Spleen (tissue), 11 donors: ENCODE measurements around the gene SCIMP. TPM values are rescaled to one million over a fixed set of nuclear protein-coding genes. Genes with fewer than 3 reads are reported as not detected.
"Not testable (repeated sequence)": the region's sequence is repeated elsewhere in the genome, so short reads cannot be mapped to it uniquely, and the experiment has no call there.

Experiments
- DNase-seq: peaks from one replicate; pipeline ENCODE4 v3.0.0-alpha.2; 2020
- H3K27ac ChIP-seq, 8 donors: fragments of 200-600 bp; sonication (generic) in 7 of 8; 1 replicate in 4 of 8; 2 replicates in 4 of 8; pipeline versions ENCODE4 v1.5.0 to v1.8.0; 2016 to 2021; ENCODE audit warnings: inconsistent platforms in 4 of 8, mild to moderate bottlenecking in 4 of 8, moderate library complexity in 1 of 8
- H3K27me3 ChIP-seq, 7 donors: fragments of 200-600 bp; sonication (generic) in 6 of 7; replicated peaks in 1 of 7; 1 replicate in 4 of 7; 2 replicates in 3 of 7; pipeline versions ENCODE4 v1.5.0 to v1.8.0; 2016 to 2021; ENCODE audit warnings: inconsistent platforms in 3 of 7, mild to moderate bottlenecking in 1 of 7
- H3K36me3 ChIP-seq, 6 donors: fragments of 200-600 bp; sonication (generic) in 5 of 6; 1 replicate in 4 of 6; 2 replicates in 2 of 6; pipeline versions ENCODE4 v1.5.0 to v1.8.0; 2016 to 2021; ENCODE audit warnings: inconsistent platforms in 2 of 6
- H3K4me1 ChIP-seq, 6 donors: fragments of 200-600 bp; sonication (generic) in 5 of 6; 1 replicate in 3 of 6; 2 replicates in 3 of 6; pipeline versions ENCODE4 v1.5.0 to v1.8.0; 2016 to 2021; ENCODE audit warnings: inconsistent platforms in 3 of 6
- H3K4me3 ChIP-seq, 8 donors: fragments of 200-600 bp; sonication (generic) in 7 of 8; 1 replicate in 4 of 8; 2 replicates in 4 of 8; pipeline versions ENCODE4 v1.5.0 to v1.8.0; 2016 to 2021; ENCODE audit warnings: inconsistent platforms in 4 of 8, mild to moderate bottlenecking in 4 of 8, moderate library complexity in 2 of 8
- H3K9me3 ChIP-seq, 8 donors: fragments of 200-600 bp; sonication (generic) in 7 of 8; 1 replicate in 4 of 8; 2 replicates in 4 of 8; pipeline versions ENCODE4 v1.5.0 to v1.8.0; 2016 to 2021; ENCODE audit warnings: inconsistent platforms in 4 of 8
- POLR2A ChIP-seq, 3 donors: fragments of 450-650 bp; IDR thresholded peaks; one replicate each; pipeline ENCODE4 v1.5.1; 2017; ENCODE audit warnings: antibody characterized with exemption in 3 of 3, mild to moderate bottlenecking in 1 of 3
- POLR2AphosphoS5 ChIP-seq, 3 donors: sonication (generic); formaldehyde crosslinking; IDR thresholded peaks; one replicate each; pipeline ENCODE4 v1.5.1; 2017; ENCODE audit warnings: antibody characterized with exemption in 3 of 3
- WGBS, 5 donors: extraction: QIAGEN DNeasy Blood & Tissue Kit in 3 of 5; methylation state at CpG; one replicate each; pipeline versions ENCODE4 v1.1.5 to v1.1.7; 2013 to 2018; 5-methylcytosine and 5-hydroxymethylcytosine counted together
- intact Hi-C: fragments of 100-400 bp; cut with DNase I; formaldehyde crosslinking; loops from one replicate; pipeline ENCODE4 v1.15.0; 2023; ENCODE audit warnings: low total_unique reads
- polyA plus RNA-seq, 3 donors: library from polyadenylated mRNA; stranded (reverse); fragments of 200-250 nt; gene quantifications; one replicate each; pipeline ENCODE4 v1.2.1, GENCODE V29; 2013
- total RNA-seq, 7 donors: library from RNA; depleted of rRNA in 3 of 7; stranded (reverse); fragments of >200 nt in 3 of 7; fragmentation: NEBNext Ultra II Directional in 4 of 7; extraction: Animal tissue kit (Norgen Biotek cat#: 25700) in 4 of 7; gene quantifications; one replicate each; pipeline versions ENCODE4 v1.1.0 to v1.2.1, GENCODE V29; 2016 to 2021
- TF ChIP-seq, protein P1 (sequence below), 11 experiments: fragments of 200-600 bp in 7 of 11; fragments of 450-650 bp in 4 of 11; sonication (generic) in 4 of 11; IDR thresholded peaks in 8 of 11; conservative IDR thresholded peaks in 3 of 11; 1 replicate in 7 of 11; 2 replicates in 4 of 11; pipeline versions ENCODE4 v1.4.0 to v1.8.0; 2016 to 2021; ENCODE audit warnings: antibody characterized with exemption in 11 of 11, inconsistent platforms in 4 of 11, mild to moderate bottlenecking in 1 of 11
- donor health status: healthy with polysubstance abuse.
- donor health status: DM: no; HTN: no; CAD: no; lungs with moderate emphysema.
- donor health status: DM: no; HTN: no; CAD: no.
- donor health status: Bipolar disorder and iron deficiency.
- donor health status: healthy.
- donor health status: DM: no; HTN: no; CAD: no.
- donor health status: DM: yes; HTN: yes; CAD: no.

Gene SCIMP
- total and polyA plus RNA-seq, 10 donors: 18.9 to 102 (median 77.5) TPM

- Histone ChIP-seq H3K4me3 (no peak overlapping the region), H3K4me1 (peaks cover 0 to 28% (median 3%) of the 10 kb centered on the region in 6 donors), H3K36me3 (no peaks in the 10 kb centered on the region), H3K9me3 (no peaks in the 10 kb centered on the region), H3K27me3 (no peaks in the 10 kb centered on the region), H3K27ac (no peak overlapping the region)
- 32 to 48% (median 36%) methylated on average over 6 of the region's 6 CpGs for WGBS, 5 donors
- intact Hi-C loops: no loop called here
- DNase-seq: no peak
- TF ChIP-seq POLR2AphosphoS5 (IDR thresholded peaks at IDR 0.05) (no peak), POLR2A (IDR thresholded peaks at IDR 0.05) (no peak)
- TF ChIP-seq, protein P1, sequence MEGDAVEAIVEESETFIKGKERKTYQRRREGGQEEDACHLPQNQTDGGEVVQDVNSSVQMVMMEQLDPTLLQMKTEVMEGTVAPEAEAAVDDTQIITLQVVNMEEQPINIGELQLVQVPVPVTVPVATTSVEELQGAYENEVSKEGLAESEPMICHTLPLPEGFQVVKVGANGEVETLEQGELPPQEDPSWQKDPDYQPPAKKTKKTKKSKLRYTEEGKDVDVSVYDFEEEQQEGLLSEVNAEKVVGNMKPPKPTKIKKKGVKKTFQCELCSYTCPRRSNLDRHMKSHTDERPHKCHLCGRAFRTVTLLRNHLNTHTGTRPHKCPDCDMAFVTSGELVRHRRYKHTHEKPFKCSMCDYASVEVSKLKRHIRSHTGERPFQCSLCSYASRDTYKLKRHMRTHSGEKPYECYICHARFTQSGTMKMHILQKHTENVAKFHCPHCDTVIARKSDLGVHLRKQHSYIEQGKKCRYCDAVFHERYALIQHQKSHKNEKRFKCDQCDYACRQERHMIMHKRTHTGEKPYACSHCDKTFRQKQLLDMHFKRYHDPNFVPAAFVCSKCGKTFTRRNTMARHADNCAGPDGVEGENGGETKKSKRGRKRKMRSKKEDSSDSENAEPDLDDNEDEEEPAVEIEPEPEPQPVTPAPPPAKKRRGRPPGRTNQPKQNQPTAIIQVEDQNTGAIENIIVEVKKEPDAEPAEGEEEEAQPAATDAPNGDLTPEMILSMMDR (IDR thresholded peaks at IDR 0.05 in 8 of 11, conservative IDR thresholded peaks at IDR 0.05 in 3 of 11): no peak
Observed at GRCh38 chr17:5164436-5164835, 70.2 kb downstream of the SCIMP start.

- H3K4me3 ChIP-seq, H3K36me3 ChIP-seq, H3K9me3 ChIP-seq, intact Hi-C loops, DNase-seq: not testable (repeated sequence)
- Histone ChIP-seq H3K27me3 (peaks cover 0 to 14% (median 0%) of the 10 kb centered on the region in 7 donors), H3K27ac (peak overlapping the region in 1 of 8 donors; percentile 26), H3K4me1 (peaks cover 0 to 18% (median 3%) of the 10 kb centered on the region in 6 donors)
- 68 to 83% (median 72%) methylated on average over 3 of the region's 3 CpGs for WGBS, 5 donors
Observed at GRCh38 chr17:5161793-5162192, 72.9 kb downstream of the SCIMP start.

DNA sequence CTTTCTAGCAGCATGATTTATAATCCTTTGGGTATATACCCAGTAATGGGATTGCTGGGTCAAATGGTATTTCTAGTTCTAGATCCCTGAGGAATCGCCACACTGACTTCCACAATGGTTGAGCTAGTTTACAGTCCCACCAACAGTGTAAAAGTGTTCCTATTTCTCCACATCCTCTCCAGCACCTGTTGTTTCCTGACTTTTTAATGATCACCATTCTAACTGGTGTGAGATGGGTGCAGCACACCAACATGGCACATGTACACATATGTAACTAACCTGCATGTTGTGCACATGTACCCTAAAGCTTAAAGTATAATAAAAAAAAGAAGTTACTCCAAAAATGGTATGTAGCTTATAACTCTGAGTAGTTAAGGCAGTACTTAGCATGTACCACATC, 74.0 kb downstream of the SCIMP start:
- H3K4me1 ChIP-seq, H3K27ac ChIP-seq, DNase-seq, H3K36me3 ChIP-seq, H3K9me3 ChIP-seq, H3K4me3 ChIP-seq, intact Hi-C loops: not testable (repeated sequence)
- H3K27me3 ChIP-seq: peaks cover 0 to 14% (median 0%) of the 10 kb centered on the region in 7 donors
- 89 to 100% (median 100%) methylated on average over 1 of the region's 1 CpG; no CpG with 5 or more reads in 1 of the 5 donors for WGBS, 5 donors

Other genes starting within 250 kb of the SCIMP start
- gene CAMTA2, start 247.2 kb downstream of the SCIMP start, total RNA-seq: 10 to 100 TPM; 36.6 to 78.0 (median 51.0) TPM
- gene CAMTA2, start 247.2 kb downstream of the SCIMP start, polyA plus RNA-seq: 10 to 100 TPM; 21.3 to 79.8 (median 45.2) TPM
- 1 to 10 TPM; 1.1 to 2.1 (median 1.6) TPM for gene INCA1, start 237.3 kb downstream of the SCIMP start, total RNA-seq
- gene INCA1, start 237.3 kb downstream of the SCIMP start, polyA plus RNA-seq: 1 to 10 TPM; 2.4 to 5.8 (median 3.2) TPM
- gene KIF1C, start 236.9 kb downstream of the SCIMP start, total RNA-seq: 100 to 1,000 TPM in 2 of 7 donors, 10 to 100 TPM in 5; 47.5 to 141 (median 79.7) TPM
- gene KIF1C, start 236.9 kb downstream of the SCIMP start, polyA plus RNA-seq: 10 to 100 TPM; 11.9 to 41.4 (median 12.0) TPM
- gene SLC52A1, start 199.4 kb downstream of the SCIMP start, total RNA-seq: 1 to 10 TPM in 1 of 7 donors, under 1 TPM in 6; 0.34 to 2.0 (median 0.72) TPM
- under 1 TPM; 0.06 to 0.19 (median 0.11) TPM for gene SLC52A1, start 199.4 kb downstream of the SCIMP start, polyA plus RNA-seq
- 10 to 100 TPM in 2 of 7 donors, 1 to 10 TPM in 5; 6.4 to 10.4 (median 9.0) TPM for gene ZFP3, start 156.4 kb downstream of the SCIMP start, total RNA-seq
- gene ZFP3, start 156.4 kb downstream of the SCIMP start, polyA plus RNA-seq: 1 to 10 TPM; 2.8 to 3.6 (median 3.2) TPM
- 10 to 100 TPM in 4 of 7 donors, 1 to 10 TPM in 3; 5.6 to 11.4 (median 10.6) TPM for gene ZNF232, start 123.0 kb downstream of the SCIMP start, total RNA-seq
- 10 to 100 TPM in 1 of 3 donors, 1 to 10 TPM in 2; 8.1 to 10.3 (median 9.0) TPM for gene ZNF232, start 123.0 kb downstream of the SCIMP start, polyA plus RNA-seq
- under 1 TPM in 6 of 7 donors, not detected in 1; 0.09 to 0.37 (median 0.24) TPM for gene USP6, start 118.8 kb downstream of the SCIMP start, total RNA-seq
- under 1 TPM; 0.03 to 0.09 (median 0.08) TPM for gene USP6, start 118.8 kb downstream of the SCIMP start, polyA plus RNA-seq
- 10 to 100 TPM; 11.3 to 28.4 (median 15.6) TPM for gene ZNF594, start 43.0 kb downstream of the SCIMP start, total RNA-seq
- 1 to 10 TPM; 2.4 to 3.1 (median 2.5) TPM for gene ZNF594, start 43.0 kb downstream of the SCIMP start, polyA plus RNA-seq
- gene RABEP1, start 47.4 kb upstream of the SCIMP start, total RNA-seq: 10 to 100 TPM; 47.4 to 58.0 (median 52.7) TPM
- gene RABEP1, start 47.4 kb upstream of the SCIMP start, polyA plus RNA-seq: 10 to 100 TPM; 17.1 to 22.9 (median 20.5) TPM
- gene NUP88, start 184.8 kb upstream of the SCIMP start, total RNA-seq: 100 to 1,000 TPM in 2 of 7 donors, 10 to 100 TPM in 5; 67.8 to 107 (median 78.5) TPM
- 100 to 1,000 TPM in 2 of 3 donors, 10 to 100 TPM in 1; 89.3 to 131 (median 130) TPM for gene NUP88, start 184.8 kb upstream of the SCIMP start, polyA plus RNA-seq
- 10 to 100 TPM; 30.3 to 52.3 (median 40.5) TPM for gene RPAIN, start 185.3 kb upstream of the SCIMP start, total RNA-seq
- gene RPAIN, start 185.3 kb upstream of the SCIMP start, polyA plus RNA-seq: 10 to 100 TPM; 34.1 to 37.3 (median 34.5) TPM
- gene C1QBP, start 204.3 kb upstream of the SCIMP start, total RNA-seq: 100 to 1,000 TPM in 1 of 7 donors, 10 to 100 TPM in 6; 63.9 to 111 (median 82.2) TPM
- 100 to 1,000 TPM; 157 to 188 (median 166) TPM for gene C1QBP, start 204.3 kb upstream of the SCIMP start, polyA plus RNA-seq
- 10 to 100 TPM in 6 of 7 donors, 1 to 10 TPM in 1; 9.8 to 13.7 (median 12.1) TPM for gene DHX33, start 234.1 kb upstream of the SCIMP start, total RNA-seq
- gene DHX33, start 234.1 kb upstream of the SCIMP start, polyA plus RNA-seq: 1 to 10 TPM; 4.1 to 5.8 (median 5.5) TPM